Aorta (tissue), 5 donors: ENCODE results near the gene RILPL1. TPM values are rescaled to one million over a fixed set of nuclear protein-coding genes. Genes with fewer than 3 reads are reported as not detected.
"Not testable (repeated sequence)": the region's sequence is repeated elsewhere in the genome, so short reads cannot be mapped to it uniquely, and the experiment has no call there.

Experiments
- ATAC-seq: fragments of 200-7000 bp; cut with Tn5 transposase; one replicate; pipeline ENCODE4 v1.9.1; 2022; ENCODE audit warnings: moderate library complexity; ENCODE audit not compliant: low FRiP score
- DNase-seq, 2 donors: peaks; one replicate each; pipeline ENCODE4 v3.0.0-alpha.2; 2020
- H3K27ac ChIP-seq, 2 donors: one replicate each; pipeline ENCODE4 v1.5.1; 2013; ENCODE audit warnings: low read length in 2 of 2, mild to moderate bottlenecking in 2 of 2, moderate library complexity in 2 of 2, control low read depth in 1 of 2, inconsistent platforms in 1 of 2, low read depth in 1 of 2
- H3K27me3 ChIP-seq, 2 donors: one replicate each; pipeline ENCODE4 v1.6.1; 2013; ENCODE audit warnings: control low read depth in 1 of 2, low read length in 1 of 2, mild to moderate bottlenecking in 1 of 2, moderate library complexity in 1 of 2; ENCODE audit not compliant: insufficient read depth in 2 of 2, control insufficient read depth in 1 of 2
- H3K36me3 ChIP-seq, 2 donors: one replicate each; pipeline ENCODE4 v1.6.1; 2013; ENCODE audit warnings: control low read depth in 1 of 2, low read length in 1 of 2, mild to moderate bottlenecking in 1 of 2; ENCODE audit not compliant: insufficient read depth in 2 of 2, control insufficient read depth in 1 of 2
- H3K4me1 ChIP-seq, 2 donors: one replicate each; pipeline ENCODE4 v1.6.1; 2013; ENCODE audit warnings: low read length in 2 of 2, control low read depth in 1 of 2, mild to moderate bottlenecking in 1 of 2, moderate library complexity in 1 of 2; ENCODE audit not compliant: insufficient read depth in 2 of 2, control insufficient read depth in 1 of 2
- H3K4me3 ChIP-seq, 2 donors: one replicate each; pipeline ENCODE4 v1.5.1; 2013; ENCODE audit warnings: low read length in 2 of 2, control low read depth in 1 of 2, mild to moderate bottlenecking in 1 of 2
- H3K9me3 ChIP-seq: one replicate; pipeline ENCODE4 v1.6.1; 2013; ENCODE audit warnings: mild to moderate bottlenecking, low read length; ENCODE audit not compliant: control insufficient read depth
- WGBS, 2 donors: extraction: QIAGEN DNeasy Blood & Tissue Kit; methylation state at CpG; one replicate each; pipeline ENCODE4 v1.1.7; 2013; 5-methylcytosine and 5-hydroxymethylcytosine counted together
- intact Hi-C, 2 donors: fragments of 100-400 bp; cut with DNase I; formaldehyde crosslinking; loops; one replicate each; pipeline versions ENCODE4 v1.14.2 to v1.15.0; 2022
- polyA plus RNA-seq, 2 donors: library from polyadenylated mRNA; stranded (reverse); fragments of 200-250 nt; gene quantifications; one replicate each; pipeline ENCODE4 v1.2.3, GENCODE V29; 2013
- total RNA-seq, 2 donors: library from RNA; stranded (reverse); fragmentation: NEBNext Ultra II Directional; extraction: Animal tissue kit (Norgen Biotek cat#: 25700); gene quantifications; one replicate each; pipeline ENCODE4 v1.2.1, GENCODE V29; 2021
- donor health status: healthy with polysubstance abuse.
- donor health status: Bipolar disorder and iron deficiency.
- donor health status: DM: no; HTN: no; CAD: no.
- donor health status: DM: no; HTN: no; CAD: no.
- donor health status: DM: yes; HTN: yes; CAD: no.

The RILPL1 gene
- total and polyA plus RNA-seq, 4 donors: 18.4 to 50.4 (median 31.0) TPM

DNA sequence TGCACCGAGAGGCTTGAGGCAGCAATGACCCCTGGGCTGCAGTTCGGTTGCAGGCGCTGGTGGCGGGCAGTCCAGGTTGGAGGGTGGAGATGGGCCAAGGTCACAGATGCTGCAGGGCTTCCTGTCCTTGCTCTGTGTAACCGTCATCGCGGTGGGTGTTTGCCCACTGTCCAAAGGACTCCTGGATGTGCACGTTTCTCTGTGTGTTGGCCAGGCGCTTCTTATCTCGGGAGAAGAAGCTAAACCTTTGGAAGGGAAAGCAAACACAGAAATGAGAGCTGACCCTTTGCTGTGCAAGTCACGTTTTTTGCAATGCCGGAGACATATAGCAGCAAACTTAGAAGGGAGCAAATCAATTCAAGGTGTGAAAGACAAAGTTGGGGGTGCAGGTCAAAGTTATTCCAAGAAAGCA is 61.1 kb downstream of the RILPL1 start:
- H3K4me1 ChIP-seq: peaks cover 0 to 3% of the 10 kb centered on the region in 2 donors
- ATAC-seq: no peak

DNA sequence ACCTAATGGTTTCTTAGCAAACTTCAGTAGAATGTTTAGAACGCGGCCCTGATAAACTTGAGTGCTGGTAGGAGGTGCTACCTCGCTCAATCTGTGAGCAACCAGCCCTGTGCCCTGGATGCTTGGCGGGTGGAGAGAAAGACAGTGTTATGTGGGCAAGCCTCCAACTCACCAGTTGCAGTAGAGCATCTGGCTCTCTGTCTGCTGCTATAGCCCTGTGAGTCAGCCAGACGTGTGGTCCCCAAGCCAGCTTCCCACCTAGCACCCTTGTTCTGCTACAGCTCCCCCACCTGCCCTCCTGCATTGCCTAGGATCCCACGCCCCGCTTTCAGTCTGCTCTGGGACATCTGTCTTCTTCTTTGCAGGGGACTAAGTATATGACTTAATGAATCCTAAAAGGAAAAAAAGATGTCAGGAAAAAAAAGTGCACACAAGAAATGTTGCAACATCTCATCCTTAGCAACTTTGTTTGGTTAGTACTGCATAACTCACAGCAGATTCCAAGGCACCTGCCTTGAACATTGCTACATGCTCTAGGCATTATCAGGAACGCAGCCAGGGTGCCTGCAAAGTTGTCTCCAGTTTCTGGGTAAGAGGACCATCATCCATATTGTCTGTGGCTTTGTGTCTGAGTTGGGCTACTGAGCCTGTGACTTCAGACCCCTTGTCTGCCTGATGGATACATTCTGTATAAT is 62.0 kb downstream of the RILPL1 start:
- Histone ChIP-seq H3K4me1 (peaks cover 0 to 3% of the 10 kb centered on the region in 2 donors), H3K36me3 (peaks cover 4 to 8% of the 10 kb centered on the region in 2 donors), H3K27me3 (no peaks in the 10 kb centered on the region), H3K9me3 (no peaks in the 10 kb centered on the region), H3K4me3 (no peak overlapping the region), H3K27ac (no peak overlapping the region)
- DNase-seq (peak in 1 of 2 donors; percentile 34), ATAC-seq (no peak)
- intact Hi-C loops: loop anchor here in 1 of 2 donors (10.0 kb wide), 1 partner anchor 77 kb away; no protein-coding TSS in a partner anchor
- 71 to 76% methylated on average over 8 of the region's 8 CpGs for WGBS, 2 donors

More for the DNA sequence above, 61.1 kb downstream of the RILPL1 start:
- no peaks in the 10 kb centered on the region for H3K9me3 ChIP-seq
- H3K27ac ChIP-seq: no peak overlapping the region
- peak in 1 of 2 donors; percentile 30 for DNase-seq
- WGBS, 2 donors: 84 to 88% methylated on average over 12 of the region's 12 CpGs
- H3K36me3 ChIP-seq: peaks cover 4 to 8% of the 10 kb centered on the region in 2 donors
- intact Hi-C loops: loop anchor here in 1 of 2 donors (10.0 kb wide), 1 partner anchor 78 kb away; no protein-coding TSS in a partner anchor
- H3K4me3 ChIP-seq: no peak overlapping the region
- no peaks in the 10 kb centered on the region for H3K27me3 ChIP-seq

- Histone ChIP-seq H3K4me1 (peaks cover 0 to 3% of the 10 kb centered on the region in 2 donors), H3K4me3 (no peak overlapping the region), H3K27ac (no peak overlapping the region), H3K36me3 (peaks cover 4 to 9% of the 10 kb centered on the region in 2 donors), H3K9me3 (no peaks in the 10 kb centered on the region), H3K27me3 (no peaks in the 10 kb centered on the region)
- intact Hi-C loops: loop anchor here in 1 of 2 donors (10.0 kb wide), 1 partner anchor 75 kb away; no protein-coding TSS in a partner anchor
- 93 to 98% methylated on average over 2 of the region's 2 CpGs for WGBS, 2 donors
- ATAC-seq: no peak
- DNase-seq: peak in 1 of 2 donors; percentile 21
These were observed 63.5 kb downstream of the RILPL1 start for GRCh38 chr12:123469978-123470377.

- no peaks in the 10 kb centered on the region for H3K9me3 ChIP-seq
- no peak overlapping the region for H3K27ac ChIP-seq
- no peaks in the 10 kb centered on the region for H3K27me3 ChIP-seq
- ATAC-seq: no peak
- DNase-seq: no peak
- peaks cover 4 to 9% of the 10 kb centered on the region in 2 donors for H3K36me3 ChIP-seq
- H3K4me3 ChIP-seq: no peak overlapping the region
- H3K4me1 ChIP-seq: peaks cover 0 to 3% of the 10 kb centered on the region in 2 donors
- intact Hi-C loops: no loop called here
- 29 to 43% methylated on average over 1 of the region's 1 CpG for WGBS, 2 donors
These were observed 64.7 kb downstream of the RILPL1 start for GRCh38 chr12:123468786-123469185.

DNA sequence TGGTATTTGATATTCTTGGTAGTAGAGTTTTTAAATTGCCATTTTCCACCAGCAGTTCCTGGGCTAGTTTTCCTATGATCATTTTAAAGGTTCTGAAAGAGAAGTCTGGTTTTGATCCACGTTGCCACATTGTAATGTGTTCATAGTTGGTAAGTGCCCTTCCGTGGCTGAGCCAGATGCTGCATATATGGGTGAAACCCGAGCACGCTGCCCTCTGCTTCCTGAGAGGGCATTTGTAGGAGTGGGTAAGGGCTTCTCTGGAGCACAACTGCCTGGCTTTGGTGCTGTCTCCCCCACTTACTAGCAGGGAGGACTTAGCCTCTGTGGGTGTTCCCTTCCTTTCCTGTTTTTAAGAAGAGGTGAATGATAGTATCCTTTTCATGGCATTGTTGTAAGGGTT is 68.4 kb downstream of the RILPL1 start:
- DNase-seq (peak in 1 of 2 donors; percentile 19), ATAC-seq (no peak)
- Histone ChIP-seq H3K27ac (no peak overlapping the region), H3K27me3 (no peaks in the 10 kb centered on the region), H3K9me3 (no peaks in the 10 kb centered on the region), H3K4me3 (no peak overlapping the region), H3K36me3 (peaks cover 0 to 2% of the 10 kb centered on the region in 2 donors), H3K4me1 (peaks cover 0 to 3% of the 10 kb centered on the region in 2 donors)
- WGBS, 2 donors: 47 to 53% methylated on average over 4 of the region's 4 CpGs
- intact Hi-C loops: no loop called here

DNA sequence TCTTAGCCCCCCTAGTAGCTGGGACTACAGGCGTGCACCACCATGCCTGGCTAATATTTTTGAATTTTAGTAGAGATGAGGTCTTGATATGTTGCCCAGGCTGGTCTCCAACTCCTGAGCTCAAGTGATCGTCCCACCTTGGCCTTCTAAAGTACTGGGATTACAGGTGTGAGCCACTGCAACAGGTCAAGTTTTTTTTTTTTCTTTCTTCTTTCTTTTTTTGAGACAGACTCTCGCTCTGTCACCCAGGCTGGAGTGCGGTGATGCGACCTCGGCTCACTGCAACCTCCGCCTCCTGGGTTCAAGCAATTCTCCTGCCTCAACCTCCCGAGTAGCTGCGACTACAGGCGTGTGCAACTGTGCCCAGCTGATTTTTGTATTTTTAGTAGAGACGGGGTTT is 70.3 kb downstream of the RILPL1 start:
- intact Hi-C loops, H3K4me1 ChIP-seq, H3K27ac ChIP-seq: not testable (repeated sequence)

DNA sequence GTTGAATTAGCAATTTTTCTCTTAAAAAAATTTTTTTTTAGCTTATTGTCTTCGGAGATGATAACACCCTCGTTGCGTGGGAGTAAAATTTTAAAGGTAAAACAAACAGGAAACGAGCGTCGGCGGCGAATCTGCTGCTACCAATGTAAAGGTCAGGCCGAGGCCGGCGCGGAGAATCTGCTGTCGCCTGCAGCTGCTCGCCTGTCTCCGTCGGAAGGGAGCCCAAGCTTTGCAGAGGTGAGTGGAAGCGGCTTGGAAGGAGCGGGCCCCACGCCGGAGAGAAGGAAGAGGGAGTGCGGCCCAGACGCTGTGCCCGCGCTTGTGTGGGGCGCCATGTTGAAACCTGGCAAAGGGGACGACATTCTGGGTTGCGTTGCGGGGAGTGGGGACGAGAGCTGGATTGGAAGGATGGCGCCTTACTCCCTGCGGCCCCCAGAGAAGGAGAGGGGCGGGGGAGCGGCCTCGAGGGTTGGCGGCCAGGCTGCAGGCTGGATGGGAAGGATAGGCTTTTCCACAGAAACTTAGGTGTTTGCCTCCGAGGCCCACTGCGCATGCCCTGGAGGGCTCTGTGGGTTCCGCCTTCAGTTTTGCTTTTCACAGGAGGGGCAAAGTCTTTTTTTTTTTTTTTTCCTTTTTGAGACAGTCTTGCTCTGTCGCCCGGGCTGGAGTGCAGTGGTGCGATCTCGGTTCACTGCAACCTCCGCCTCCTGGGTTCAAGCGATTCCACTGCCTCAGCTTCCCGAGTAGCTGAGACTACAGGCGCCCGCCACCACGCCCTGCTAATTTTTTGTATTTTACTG is 75.3 kb downstream of the RILPL1 start, which contains the start of gene SNRNP35:
Gene SNRNP35, plus strand, starts transcription at position 160 of the 800 bp plus-strand sequence. CDS start 7,402 bp downstream, outside the sequence.
- ATAC-seq: peak; percentile 88
- intact Hi-C loops: no loop called here
- Histone ChIP-seq H3K4me1 (no peaks in the 10 kb centered on the region), H3K27me3 (no peaks in the 10 kb centered on the region), H3K9me3 (no peaks in the 10 kb centered on the region), H3K27ac (peak within 1 kb of the TSS; percentile 58 to 100), H3K4me3 (peak within 1 kb of the TSS; percentile 47 to 86), H3K36me3 (no peaks in the 10 kb centered on the region)
- WGBS, 2 donors: 0 to 1% methylated on average over 40 to 48 of the region's 48 CpGs
- peak; percentile 92 to 94 for DNase-seq

More for the DNA sequence above, 70.3 kb downstream of the RILPL1 start:
- not testable (repeated sequence) for H3K27me3 ChIP-seq, H3K36me3 ChIP-seq, H3K4me3 ChIP-seq, DNase-seq, H3K9me3 ChIP-seq, ATAC-seq
- 93% methylated on average over 11 of the region's 11 CpGs for WGBS, 2 donors

- WGBS, 2 donors: 36 to 41% methylated on average over 3 of the region's 3 CpGs
- no peak for DNase-seq
- H3K4me3 ChIP-seq: no peak overlapping the region
- no peaks in the 10 kb centered on the region for H3K4me1 ChIP-seq
- H3K36me3 ChIP-seq: no peaks in the 10 kb centered on the region
- H3K27ac ChIP-seq: no peak overlapping the region
- intact Hi-C loops: no loop called here
- H3K27me3 ChIP-seq: no peaks in the 10 kb centered on the region
- ATAC-seq: no peak
- H3K9me3 ChIP-seq: no peaks in the 10 kb centered on the region
These were observed 80.4 kb downstream of the RILPL1 start for GRCh38 chr12:123453165-123453564.
